HG02973 (cell line): ENCODE measurements around the gene RLF.
A peak's percentile ranks its signal among the peaks of the same experiment; 100 is the strongest.
"Not testable (repeated sequence)": the region's sequence is repeated elsewhere in the genome, so short reads cannot be mapped to it uniquely, and the experiment has no call there.

Experiments used
- ATAC-seq: cut with Tn5 transposase; IDR thresholded peaks from one replicate; pipeline ENCODE4 v1.9.1; 2021; ENCODE audit warnings: moderate library complexity; ENCODE audit not compliant: unreplicated experiment

RLF gene

DNA sequence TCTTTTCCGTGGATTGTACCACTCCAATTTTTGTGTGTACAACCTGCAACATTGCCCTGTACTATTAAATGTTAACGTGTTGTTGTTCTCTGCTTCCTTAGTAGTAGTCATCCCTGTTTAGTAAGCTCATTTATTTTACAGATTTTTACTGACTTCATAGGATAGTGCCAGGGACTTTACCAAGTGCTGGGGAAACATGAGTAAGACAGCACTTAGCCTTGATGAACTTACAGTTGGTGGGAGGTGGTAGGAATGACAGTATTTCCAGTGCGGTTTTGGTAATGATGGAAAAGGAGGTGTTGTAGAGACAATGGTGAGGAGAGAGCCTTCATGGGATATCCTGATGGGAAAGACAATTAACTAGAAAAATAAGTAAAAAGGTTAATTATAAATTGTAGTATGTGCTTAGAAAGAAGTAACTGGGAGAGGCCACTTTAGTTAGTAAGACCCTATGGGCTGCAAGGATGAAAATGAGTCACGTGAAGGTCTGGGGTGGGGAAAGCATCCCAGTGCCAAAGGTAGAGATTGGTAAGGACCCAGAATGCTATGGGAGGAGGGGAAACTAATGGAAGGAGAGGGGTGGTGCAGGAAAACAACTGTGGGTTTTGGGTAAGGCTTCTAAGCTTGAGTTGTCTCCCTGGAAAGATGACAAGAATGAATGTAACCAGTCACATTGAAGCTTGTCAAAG lies 1.7 kb downstream of the RLF start:
- ATAC-seq, result no peak

- ATAC-seq, result no peak
Measured at GRCh38 chr1:40167317-40167716, 6.1 kb downstream of the RLF start.

GRCh38 chr1:40171036-40171435 lies 9.8 kb downstream of the RLF start:
- no peak for ATAC-seq

GRCh38 chr1:40174788-40175187 lies 13.6 kb downstream of the RLF start:
- ATAC-seq, result no peak

DNA sequence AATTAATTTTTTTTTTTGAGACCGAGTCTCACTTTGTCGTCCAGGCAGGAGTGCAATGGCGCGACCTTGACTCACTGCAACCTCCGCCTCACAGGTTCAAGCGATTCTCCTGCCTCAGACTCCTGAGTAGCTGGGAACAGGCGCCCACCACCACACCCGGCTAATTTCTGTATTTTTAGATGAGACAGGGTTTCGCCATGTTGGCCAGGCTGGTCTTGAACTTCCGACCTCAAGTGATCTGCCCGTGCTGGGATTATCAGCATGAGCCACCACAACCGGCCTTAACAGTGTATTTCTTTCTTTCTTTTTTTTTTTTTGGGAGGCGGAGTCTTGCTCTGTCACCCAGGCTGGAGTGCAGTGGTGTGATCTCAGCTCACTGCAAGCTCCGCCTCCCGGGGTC lies 15.8 kb downstream of the RLF start:
- ATAC-seq, result not testable (repeated sequence)

DNA sequence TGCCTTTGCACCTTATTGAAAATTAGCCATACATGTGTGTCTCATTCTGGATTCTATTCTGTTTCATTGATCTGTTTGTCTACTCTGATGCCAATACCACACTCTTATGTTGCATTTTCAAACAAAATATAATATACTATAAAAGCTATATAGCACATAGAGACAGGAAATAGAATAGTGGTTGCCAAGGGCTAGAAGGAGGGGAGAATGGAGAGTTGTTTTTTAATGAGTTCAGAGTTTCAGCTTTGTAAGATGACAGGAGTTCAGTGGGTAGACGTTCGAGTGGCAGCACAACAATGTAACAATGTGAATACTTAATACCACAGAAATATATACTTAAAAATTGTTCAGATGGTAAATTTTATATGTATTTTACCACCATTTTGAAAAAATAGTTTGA lies 17.0 kb downstream of the RLF start:
- ATAC-seq, result no peak

DNA sequence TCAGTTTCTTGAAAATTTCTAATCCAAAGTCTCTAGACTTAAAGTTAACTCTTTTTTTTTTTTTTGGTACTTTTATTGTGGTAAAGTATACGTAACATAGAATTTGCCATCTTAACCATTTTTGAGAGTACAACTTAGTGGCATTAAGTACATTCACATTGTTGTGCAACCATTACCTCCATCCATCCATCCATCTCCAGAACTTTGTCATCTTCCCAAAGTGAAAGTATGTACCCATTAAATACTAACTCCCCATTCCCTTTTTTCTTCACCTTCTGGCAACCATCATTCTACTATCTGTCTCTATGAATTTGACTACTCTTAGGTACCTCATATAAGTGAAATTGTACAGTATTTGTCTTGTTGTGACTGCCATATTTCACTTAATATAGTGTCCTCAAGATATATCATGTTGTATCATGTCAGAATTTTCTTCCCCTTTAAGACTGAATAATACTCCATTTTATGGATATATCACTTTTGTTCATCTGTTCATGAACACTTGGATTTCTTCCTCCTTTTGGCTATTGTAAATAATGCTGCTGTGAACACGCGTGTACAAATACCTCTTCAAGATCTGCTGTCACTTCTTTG lies 18.4 kb downstream of the RLF start:
- no peak for ATAC-seq

GRCh38 chr1:40183055-40183710 lies 22.0 kb downstream of the RLF start:
- no peak for ATAC-seq

DNA sequence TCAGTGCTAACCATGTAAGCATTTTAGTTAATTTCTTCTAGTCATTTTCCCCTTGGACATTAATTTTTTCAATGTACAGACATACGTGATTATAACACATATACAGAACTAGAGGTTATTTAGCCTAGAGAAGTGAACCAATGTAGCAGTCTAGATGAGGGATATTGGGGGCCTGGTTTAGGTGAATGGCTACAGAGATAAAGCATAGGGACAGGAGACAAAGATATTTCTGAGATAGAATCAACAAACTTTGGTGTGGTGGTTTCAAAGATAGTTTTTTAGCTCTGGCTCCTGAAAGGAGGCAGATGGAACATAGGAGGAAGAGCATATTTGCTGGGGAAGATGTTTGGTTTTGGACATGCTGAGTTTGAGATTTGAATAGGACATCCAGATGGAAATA lies 23.0 kb downstream of the RLF start:
- no peak for ATAC-seq

- ATAC-seq, result peak; percentile 89
Measured at GRCh38 chr1:40185951-40186864, 25.0 kb downstream of the RLF start.

DNA sequence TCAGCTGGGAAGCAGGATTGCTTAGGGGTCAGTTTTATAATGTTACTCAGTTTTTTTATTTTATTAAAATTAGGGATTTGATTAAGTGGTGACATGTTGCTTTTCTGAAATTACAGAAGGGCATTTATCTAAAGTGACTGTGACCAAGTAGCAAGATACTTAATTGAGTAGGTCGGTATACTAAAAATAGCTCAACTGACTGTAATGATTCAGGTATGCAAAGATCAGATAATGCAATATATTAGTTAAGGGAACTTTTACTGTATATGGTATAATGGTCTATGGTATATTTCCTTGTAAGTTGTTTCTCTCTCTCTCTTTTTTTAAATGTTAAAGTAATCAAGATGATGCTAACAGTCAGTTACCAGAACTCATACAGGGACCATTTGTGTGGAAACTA lies 26.2 kb downstream of the RLF start:
- no peak for ATAC-seq

- ATAC-seq, result not testable (repeated sequence)
Measured at GRCh38 chr1:40194639-40195038, 33.5 kb downstream of the RLF start.

GRCh38 chr1:40197656-40198055 lies 36.5 kb downstream of the RLF start:
- ATAC-seq, result no peak

- no peak for ATAC-seq
Measured at GRCh38 chr1:40199126-40199525, 37.9 kb downstream of the RLF start.

DNA sequence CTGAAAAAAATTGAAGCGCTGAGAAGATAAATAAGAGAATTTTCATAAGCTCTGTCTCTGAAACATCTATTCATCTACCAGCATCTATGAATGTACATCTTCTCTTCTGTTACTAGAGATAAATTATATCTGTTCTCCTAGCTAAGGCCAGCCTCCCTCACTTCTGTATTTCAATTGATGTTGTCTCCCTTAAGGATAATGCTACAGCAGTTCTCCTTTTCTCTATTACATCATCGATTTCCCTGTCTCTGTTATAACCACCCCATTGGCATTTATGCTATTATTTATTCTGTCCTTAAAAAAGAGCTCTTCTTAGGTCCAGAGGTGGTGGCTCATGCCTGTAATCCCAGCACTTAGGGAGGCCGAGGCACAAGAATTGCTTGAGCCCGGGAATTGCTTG lies 43.7 kb downstream of the RLF start:
- no peak for ATAC-seq

DNA sequence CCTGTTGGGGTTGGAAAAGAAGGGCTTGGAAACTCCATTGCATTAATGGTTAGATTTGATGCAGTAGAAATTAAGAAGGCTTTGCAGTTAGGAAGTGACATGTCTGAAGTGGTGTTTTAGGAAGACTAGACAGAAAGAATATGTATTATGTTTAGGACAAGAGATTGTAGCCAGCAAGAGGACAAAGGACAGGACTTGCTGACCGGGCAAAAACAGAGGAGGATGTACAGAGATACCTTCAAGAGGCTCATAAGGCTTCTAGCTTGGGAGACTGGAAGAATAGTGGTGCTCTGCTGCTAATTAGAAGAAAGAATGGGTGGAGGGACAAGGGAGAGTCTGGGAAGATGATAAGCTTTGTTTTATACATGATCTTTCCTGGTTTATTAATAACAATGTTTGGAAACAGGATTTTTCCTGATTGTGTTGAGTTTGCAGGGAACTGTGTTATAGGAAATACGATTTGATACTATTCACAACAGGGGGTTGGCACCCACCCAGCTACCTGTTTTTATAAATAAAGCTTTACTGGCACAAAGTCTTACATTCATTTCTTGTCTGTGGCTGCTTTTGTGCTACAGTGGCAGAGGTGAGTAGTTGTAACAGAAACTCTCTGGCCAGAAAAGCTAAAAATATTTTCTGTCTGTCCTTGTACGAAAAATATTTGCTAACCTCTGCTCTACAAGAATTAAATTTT lies 49.5 kb downstream of the RLF start:
- ATAC-seq, result no peak

DNA sequence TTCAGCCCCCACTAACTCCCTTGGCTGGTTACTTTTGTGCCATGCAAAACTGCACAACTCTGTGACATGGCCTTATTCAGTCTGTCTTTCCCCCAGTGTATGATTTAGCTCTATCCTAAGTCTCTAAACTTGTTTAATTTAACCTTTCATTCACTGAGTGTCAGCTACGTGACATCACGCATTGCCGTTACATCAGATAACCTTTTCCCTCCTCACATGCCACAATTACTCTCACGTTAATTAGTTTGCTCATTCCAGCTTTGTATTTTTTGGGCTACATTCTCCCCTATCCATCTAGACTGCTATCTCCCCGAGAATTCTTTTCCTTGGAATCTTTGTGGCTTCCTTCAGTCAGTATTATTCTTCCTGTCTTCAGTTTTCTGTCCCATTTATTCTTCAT lies 57.1 kb downstream of the RLF start:
- ATAC-seq, result no peak

DNA sequence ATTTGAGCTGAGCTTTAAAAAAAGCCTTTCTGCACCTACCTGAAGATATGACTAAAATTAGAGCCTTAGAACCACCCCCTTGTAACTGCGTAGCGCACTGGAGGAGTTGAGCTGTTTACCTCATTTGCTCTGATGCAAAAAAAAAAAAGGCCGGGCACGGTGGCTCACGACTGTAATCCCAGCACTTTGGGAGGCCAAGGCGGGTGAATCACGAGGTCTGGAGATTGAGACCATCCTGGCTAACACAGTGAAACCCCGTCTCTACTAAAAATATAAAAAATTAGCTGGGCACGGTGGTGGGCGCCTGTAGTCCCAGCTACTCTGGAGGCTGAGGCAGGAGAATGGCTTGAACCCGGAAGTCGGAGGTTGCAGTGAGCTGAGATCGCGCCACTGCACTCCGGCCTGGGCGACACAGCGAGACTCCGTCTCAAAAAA lies 60.3 kb downstream of the RLF start:
- ATAC-seq, result not testable (repeated sequence)

- ATAC-seq, result no peak
Measured at GRCh38 chr1:40221977-40222772, 61.0 kb downstream of the RLF start.

GRCh38 chr1:40224040-40224439 lies 62.9 kb downstream of the RLF start:
- no peak for ATAC-seq
